ENCODE results near the gene RSPH1.

Gene RSPH1

GRCh38 chr21:42468491-42469131 is 27.4 kb downstream of the RSPH1 start:
- in situ Hi-C loops (cut with MboI; ENCODE audit: low sequenced_read_pairs): no loop called here

GRCh38 chr21:42467140-42467983 is 28.7 kb downstream of the RSPH1 start:
- in situ Hi-C loops (cut with MboI; ENCODE audit: low sequenced_read_pairs): no loop called here

GRCh38 chr21:42466700-42467099 is 29.3 kb downstream of the RSPH1 start:
- in situ Hi-C loops (cut with MboI; ENCODE audit: low sequenced_read_pairs): no loop called here

GRCh38 chr21:42465803-42466127 is 30.3 kb downstream of the RSPH1 start:
- in situ Hi-C loops (cut with MboI; ENCODE audit: low sequenced_read_pairs): no loop called here

GRCh38 chr21:42465008-42465802 is 30.8 kb downstream of the RSPH1 start:
- in situ Hi-C loops (cut with MboI; ENCODE audit: low sequenced_read_pairs): no loop called here

- in situ Hi-C loops (cut with MboI; ENCODE audit: low sequenced_read_pairs): no loop called here
Measured at GRCh38 chr21:42463861-42464515, 32.0 kb downstream of the RSPH1 start.

- in situ Hi-C loops (cut with MboI; ENCODE audit: low sequenced_read_pairs): no loop called here
Measured at GRCh38 chr21:42461881-42462877, 33.8 kb downstream of the RSPH1 start.

GRCh38 chr21:42461185-42461520 is 34.9 kb downstream of the RSPH1 start:
- in situ Hi-C loops (cut with MboI; ENCODE audit: low sequenced_read_pairs): no loop called here

GRCh38 chr21:42460391-42461184 is 35.4 kb downstream of the RSPH1 start:
- in situ Hi-C loops (cut with MboI; ENCODE audit: low sequenced_read_pairs): no loop called here

- in situ Hi-C loops (cut with MboI; ENCODE audit: low sequenced_read_pairs): no loop called here
Measured at GRCh38 chr21:42459546-42460215, 36.3 kb downstream of the RSPH1 start.

- in situ Hi-C loops (cut with MboI; ENCODE audit: low sequenced_read_pairs): no loop called here
Measured at GRCh38 chr21:42459082-42459460, 37.0 kb downstream of the RSPH1 start.

- in situ Hi-C loops (cut with MboI; ENCODE audit: low sequenced_read_pairs): no loop called here
Measured at GRCh38 chr21:42456457-42456856, 39.6 kb downstream of the RSPH1 start.

- in situ Hi-C loops (cut with MboI; ENCODE audit: low sequenced_read_pairs): no loop called here
Measured at GRCh38 chr21:42455754-42456440, 40.1 kb downstream of the RSPH1 start.

GRCh38 chr21:42455196-42455595 is 40.8 kb downstream of the RSPH1 start:
- in situ Hi-C loops (cut with MboI; ENCODE audit: low sequenced_read_pairs): no loop called here

- in situ Hi-C loops (cut with MboI; ENCODE audit: low sequenced_read_pairs): loop anchor here (5.0 kb wide), 1 partner anchor 147 kb away; no protein-coding TSS in a partner anchor
Measured at GRCh38 chr21:42454786-42455185, 41.2 kb downstream of the RSPH1 start.

- in situ Hi-C loops (cut with MboI; ENCODE audit: low sequenced_read_pairs): loop anchor here (5.0 kb wide), 1 partner anchor 147 kb away; no protein-coding TSS in a partner anchor
Measured at GRCh38 chr21:42453986-42454570, 41.9 kb downstream of the RSPH1 start.

GRCh38 chr21:42453224-42453985 is 42.6 kb downstream of the RSPH1 start:
- in situ Hi-C loops (cut with MboI; ENCODE audit: low sequenced_read_pairs): loop anchor here (5.0 kb wide), 1 partner anchor 146 kb away; no protein-coding TSS in a partner anchor
